ENCODE measurements around the gene PLLP.
"Not testable (repeated sequence)": the region's sequence is repeated elsewhere in the genome, so short reads cannot be mapped to it uniquely, and the experiment has no call there.

PLLP gene

DNA sequence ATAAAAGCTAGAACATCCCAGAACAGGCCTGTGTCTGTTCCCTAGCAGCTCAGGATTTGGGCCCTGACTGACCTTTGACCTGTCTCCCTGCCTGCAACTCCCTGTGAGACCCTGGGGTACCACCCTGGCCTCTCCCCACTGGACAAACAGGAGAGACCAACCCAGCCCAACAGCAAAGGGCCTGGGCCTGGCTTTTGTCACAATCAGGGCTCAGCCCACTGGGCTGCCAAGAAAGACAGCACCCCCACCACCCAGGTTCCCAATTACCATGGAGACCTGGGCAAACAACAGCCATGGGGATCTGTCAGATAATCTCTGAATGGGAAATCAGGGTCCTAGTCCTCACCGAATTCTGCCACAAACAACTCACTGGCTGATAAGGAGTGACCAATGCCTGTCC, 11.1 kb downstream of the PLLP start:
- no peak for DNase-seq (ENCODE audit: low read depth)

- DNase-seq (ENCODE audit: low read depth): no peak
Measured at GRCh38 chr16:57271867-57272495, 12.5 kb downstream of the PLLP start.

DNA sequence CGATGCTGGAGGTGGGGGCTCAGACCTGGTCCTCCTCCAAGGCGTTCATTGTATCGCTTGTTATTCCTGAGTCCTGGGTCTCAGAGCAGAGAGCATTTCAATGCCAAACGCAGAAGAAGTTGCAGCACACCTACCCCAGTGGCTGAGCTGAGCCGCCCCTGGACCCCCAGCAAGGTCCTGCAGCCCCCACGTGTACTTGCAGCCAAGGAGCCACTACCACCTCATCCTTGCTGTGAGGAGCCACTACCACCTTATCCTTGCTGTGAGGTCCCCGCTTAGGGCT, 13.5 kb downstream of the PLLP start:
- no peak for DNase-seq (ENCODE audit: low read depth)

- DNase-seq (ENCODE audit: low read depth): no peak
Measured at GRCh38 chr16:57270221-57271062, 14.0 kb downstream of the PLLP start.

- DNase-seq (ENCODE audit: low read depth): no peak
Measured at GRCh38 chr16:57268804-57269800, 15.4 kb downstream of the PLLP start.

DNA sequence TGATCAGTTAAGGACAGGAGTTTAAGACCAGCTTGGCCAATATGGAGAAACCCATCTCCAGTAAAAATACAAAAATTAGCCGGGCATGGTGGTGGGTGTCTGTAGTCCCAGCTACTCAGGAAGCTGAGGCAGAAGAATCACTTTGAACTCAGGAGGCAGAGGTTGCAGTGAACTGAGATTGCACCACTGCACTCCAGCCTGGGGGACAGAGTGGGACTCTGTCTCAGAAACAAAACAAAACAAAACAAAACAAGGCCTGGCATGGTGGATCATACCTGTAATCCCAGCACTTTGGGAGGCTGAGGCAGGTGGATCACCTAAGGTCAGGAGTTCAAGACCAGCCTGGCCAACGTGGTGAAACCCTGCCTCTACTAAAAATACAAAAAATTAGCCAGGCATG, 17.1 kb downstream of the PLLP start:
- not testable (repeated sequence) for DNase-seq (ENCODE audit: low read depth)

DNA sequence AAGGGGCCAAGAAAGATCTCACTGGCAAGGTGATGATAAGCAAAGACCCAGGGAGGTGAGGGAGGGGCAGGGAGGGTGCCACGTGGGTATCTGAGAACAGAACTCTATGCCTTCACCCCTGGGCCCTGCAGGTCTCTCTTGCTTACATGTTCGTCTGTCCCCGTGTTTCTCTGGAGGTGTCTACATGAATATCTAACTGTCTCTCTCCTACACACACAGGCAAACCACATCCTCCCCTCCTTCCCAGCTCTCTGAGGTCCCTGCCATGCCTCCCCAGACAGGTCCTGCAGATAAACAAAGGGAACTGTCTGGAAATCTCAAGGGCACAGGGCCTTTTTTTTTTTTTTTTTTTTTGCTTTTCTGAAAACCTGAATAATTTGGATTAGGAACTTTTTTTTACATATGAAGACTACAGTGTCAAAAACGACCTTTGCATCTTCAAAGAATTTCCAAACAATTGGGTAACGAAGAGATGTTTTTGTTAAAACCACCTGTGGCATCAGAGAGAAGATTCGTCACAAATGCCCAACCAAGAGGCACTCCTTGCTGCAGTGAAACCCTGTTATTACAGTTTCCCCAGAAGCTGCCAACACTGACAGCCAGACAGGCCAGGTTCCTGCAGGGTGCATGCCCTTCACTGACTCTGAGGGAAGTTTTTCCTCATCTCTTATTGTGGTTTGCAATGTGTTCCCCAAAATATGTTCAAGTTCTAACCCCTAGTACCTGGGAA, 17.8 kb downstream of the PLLP start:
- DNase-seq (ENCODE audit: low read depth): no peak

DNA sequence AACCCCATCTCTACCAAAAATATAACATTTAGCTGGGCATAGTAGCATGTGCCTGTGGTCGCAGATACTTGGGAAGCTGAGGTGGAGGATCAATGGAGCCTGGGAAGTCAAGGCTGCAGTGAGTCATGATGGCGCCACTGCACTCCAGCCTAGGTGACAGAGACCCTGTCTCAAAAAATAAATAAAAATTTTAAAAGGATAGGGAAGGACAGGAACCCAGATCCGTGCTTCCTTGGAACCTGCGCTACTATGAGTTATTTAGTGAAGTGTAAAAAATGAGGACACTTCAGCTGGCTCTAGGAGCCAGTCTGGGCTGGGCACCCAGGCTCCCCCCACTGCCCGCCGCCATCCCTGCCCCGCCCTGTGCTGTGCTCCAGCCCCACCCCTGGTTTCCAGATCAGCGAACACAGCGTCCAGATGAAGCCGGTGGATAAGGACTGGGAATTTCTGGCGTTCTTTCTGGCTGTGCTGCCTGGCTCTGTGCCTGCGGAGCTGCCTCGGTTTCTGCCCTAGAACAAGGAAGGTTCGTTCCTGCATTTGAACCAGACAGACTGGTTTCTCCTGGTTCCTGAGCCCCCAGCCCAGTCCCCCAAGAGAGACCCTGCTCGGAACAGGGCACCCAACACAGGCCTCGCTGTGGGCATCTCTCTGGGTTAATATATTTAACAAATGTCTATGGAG, 18.5 kb downstream of the PLLP start:
- no peak for DNase-seq (ENCODE audit: low read depth)

- no peak for DNase-seq (ENCODE audit: low read depth)
Measured at GRCh38 chr16:57264950-57265371, 19.5 kb downstream of the PLLP start.

DNA sequence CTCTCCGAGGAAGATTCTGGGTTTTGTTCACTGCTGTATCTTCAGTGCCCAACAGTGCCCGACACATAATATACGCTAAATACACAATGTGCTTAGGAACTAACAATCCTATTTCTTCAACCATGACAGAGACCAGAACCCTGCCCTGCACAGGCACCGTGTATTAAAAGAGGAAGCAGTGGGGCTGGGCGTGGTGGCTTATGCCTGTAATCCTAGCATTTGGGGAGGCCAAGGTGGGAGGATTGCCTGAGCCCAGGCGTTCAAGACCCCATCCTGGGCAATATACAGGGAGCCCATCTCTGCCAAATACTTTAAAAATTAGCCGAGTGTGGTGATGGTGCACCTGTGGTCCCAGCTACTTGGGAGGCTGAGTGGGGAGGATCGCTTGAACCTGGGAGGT, 20.1 kb downstream of the PLLP start:
- no peak for DNase-seq (ENCODE audit: low read depth)

DNA sequence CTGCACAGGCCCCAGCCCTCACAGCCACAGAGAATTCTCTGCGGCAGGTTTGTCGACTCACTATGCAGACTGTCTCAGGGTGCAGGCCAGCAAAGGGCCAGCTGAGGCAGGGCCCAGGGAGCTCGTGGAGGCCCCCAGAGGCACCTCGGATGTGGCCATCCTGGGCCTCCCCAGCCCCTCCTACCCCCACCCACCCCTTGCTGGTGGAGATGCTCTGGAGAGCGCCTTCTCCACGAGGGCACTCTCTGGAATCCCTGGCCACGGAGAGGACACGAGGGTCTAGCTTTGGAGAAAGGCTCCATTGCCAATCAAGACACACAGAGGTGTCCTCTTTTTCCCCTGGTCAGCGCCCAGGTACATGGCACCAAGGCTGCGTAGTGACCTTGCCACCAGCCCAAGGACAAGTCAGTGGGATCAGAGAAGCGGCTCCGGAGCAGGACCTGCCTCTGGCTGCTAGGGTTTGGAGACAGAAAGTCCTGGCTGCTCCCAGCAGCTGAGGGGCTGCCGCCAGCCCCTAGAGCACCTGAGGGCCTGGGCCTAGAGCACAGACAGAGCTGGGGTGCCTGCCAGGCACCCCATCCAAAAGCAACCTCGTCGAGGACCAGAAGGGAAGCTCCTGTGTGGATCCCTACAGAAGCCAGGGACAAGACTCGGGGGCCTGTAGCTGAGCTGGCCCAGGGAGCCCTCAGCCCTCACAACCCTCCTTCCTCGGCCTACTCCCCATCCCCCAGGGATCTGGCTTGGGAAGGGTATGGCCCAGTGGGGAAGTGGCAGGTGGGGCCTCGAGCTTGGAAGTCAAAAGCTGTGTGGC, 20.7 kb downstream of the PLLP start:
- no peak for DNase-seq (ENCODE audit: low read depth)

DNA sequence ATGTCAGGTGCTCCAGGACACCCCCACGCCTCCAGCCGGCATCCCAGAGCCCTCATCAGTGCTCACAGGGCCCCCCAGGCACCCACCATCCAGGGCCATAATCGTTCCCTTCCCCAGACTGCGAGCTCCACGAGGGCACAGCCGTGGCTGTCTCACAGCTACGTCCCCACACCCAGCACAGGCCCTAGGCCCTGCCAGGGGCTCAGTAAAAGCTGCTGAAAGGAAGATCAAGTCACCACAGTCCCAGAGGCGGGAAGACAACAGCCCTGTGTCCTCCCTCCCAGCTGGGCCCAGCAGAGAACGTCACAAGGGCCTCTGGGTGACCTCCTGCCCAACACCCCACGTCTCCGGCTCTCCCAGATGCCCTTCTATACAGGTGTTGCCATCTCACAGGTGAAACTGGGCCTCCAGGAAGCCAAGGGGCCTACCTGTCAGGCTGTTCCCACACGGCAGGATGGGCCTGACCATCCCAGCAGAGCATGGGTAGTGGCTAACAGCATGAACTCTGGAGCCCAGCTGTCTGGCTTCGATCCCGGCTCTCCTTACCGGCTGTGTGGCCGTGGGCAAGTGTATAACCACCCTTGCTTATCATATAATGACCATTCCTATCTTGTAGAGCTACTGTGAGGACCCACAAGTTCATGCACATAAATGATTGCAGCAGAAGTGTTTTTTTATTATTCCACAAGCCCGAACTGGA, 21.5 kb downstream of the PLLP start:
- no peak for DNase-seq (ENCODE audit: low read depth)

GRCh38 chr16:57261806-57262205, 22.7 kb downstream of the PLLP start:
- DNase-seq (ENCODE audit: low read depth): no peak

DNA sequence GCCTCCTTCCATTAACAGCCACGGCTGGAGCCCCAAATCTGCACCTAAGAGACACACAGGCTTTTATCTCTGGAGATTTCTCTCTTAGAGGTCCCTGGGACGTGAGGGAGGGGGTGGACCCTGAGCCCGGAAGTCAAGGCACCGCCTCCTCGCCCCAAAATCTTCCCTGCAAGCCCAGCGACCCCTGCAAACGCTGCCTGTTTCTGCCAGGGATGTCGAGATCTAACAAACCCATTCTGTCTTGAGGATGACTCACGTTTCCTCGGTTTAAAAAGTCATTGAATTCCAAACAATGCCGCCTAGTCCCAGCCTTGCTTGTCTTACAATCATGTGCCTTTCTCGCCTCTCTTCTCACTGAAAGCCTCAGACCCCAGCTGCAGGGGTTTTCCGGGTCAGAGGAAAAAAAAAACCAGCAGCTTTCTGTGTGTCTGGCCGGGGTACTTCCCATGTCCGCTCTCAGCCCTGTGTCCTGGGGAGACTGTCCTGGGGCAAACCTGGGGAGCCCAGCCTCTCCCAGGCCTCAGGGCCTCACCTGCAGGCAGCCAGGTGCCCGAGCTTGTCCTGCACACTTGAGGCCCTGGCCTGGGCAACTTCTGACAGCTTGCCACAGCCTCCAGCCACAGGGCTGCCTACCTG, 24.1 kb downstream of the PLLP start:
- no peak for DNase-seq (ENCODE audit: low read depth)

DNA sequence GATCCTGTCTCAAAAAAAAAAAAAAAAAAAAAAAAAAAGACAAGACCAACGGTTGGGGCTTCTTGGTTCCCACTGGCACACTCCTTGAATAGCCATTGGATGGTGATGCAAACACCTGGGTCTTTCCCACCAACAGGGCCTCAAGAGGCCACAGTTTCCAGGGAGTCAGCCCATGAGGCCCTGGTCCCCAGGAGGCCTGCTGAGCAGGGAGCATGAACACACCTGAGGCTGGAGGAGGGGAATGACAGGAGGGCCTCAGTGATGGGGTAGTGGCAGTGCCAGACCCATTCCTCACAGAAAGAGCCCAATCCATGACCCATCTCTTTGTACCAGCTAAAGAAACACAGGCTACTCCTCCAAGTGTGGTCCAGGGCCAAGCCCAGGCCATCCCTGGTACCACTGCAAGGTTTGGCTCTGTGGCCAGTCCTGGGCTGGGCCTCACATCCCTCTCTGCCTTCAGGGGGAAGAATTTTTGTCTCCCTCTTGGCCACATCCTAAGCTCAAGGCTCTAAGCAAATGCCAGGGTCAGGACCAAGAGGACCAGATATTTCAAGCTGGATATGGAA, 25.5 kb downstream of the PLLP start:
- no peak for DNase-seq (ENCODE audit: low read depth)

GRCh38 chr16:57258226-57258909, 26.1 kb downstream of the PLLP start:
- DNase-seq (ENCODE audit: low read depth): no peak

DNA sequence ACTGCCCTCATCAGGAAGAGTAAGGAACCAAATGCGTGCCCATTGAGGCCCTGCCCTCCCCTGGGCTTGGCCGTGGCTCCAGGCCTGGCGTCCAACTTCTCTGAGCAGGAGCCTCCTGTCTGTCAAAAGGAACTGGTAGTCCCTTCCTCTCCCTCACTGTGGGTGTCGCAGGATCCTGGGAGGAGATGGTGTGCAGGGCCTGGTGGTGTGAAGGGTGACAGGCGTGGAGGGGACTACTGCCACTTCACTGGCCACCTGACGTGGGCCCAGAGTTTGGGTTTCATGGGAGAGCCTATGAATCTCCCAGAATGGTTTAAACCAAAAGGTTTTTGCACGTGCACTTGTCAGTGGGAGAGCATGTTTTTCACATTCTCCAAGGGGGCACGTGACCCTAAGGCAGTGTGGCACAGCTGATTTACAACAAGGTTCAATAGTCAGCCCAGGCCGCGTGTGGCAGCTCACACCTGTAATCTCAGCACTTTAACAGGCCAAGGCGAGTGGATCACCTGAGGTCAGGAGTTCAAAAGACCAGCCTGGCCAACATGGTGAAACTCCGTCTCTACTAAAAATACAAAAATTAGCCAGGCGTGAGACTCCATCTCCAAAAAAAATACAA, 26.9 kb downstream of the PLLP start:
- no peak for DNase-seq (ENCODE audit: low read depth)

Measured in stimulated activated CD8-positive, alpha-beta memory T cell treated with anti-CD3 and anti-CD28 coated beads, Interleukin-12 subunit alpha, Interleukin-12 subunit beta, amount 100 ng/mL, for 1 hour (primary cell).